Fibroblast of mammary gland (primary cell): ENCODE measurements around the gene GALR2.
A peak's percentile ranks its signal among the peaks of the same experiment; 100 is the strongest.
"Not testable (repeated sequence)": the region's sequence is repeated elsewhere in the genome, so short reads cannot be mapped to it uniquely, and the experiment has no call there.

Experiments used
- DNase-seq: peaks from one replicate; pipeline ENCODE4 v3.0.0-alpha.2; 2010; ENCODE audit warnings: low read depth
- H3K4me3 ChIP-seq: 2 replicates; pipeline ENCODE4 v1.5.1; 2011; ENCODE audit warnings: low read depth, mild to moderate bottlenecking, low read length, moderate library complexity; ENCODE audit not compliant: control insufficient read depth
- CTCF ChIP-seq: conservative IDR thresholded peaks from 2 replicates; pipeline ENCODE4 v1.5.1; 2011; ENCODE audit warnings: low read depth, low read length, inconsistent platforms; ENCODE audit not compliant: control insufficient read depth, insufficient read depth

The GALR2 gene

GRCh38 chr17:76051561-76051960 lies 23.0 kb upstream of the GALR2 start:
- DNase-seq: no peak
- H3K4me3 ChIP-seq: no peak overlapping the region
- TF ChIP-seq CTCF: no peak

GRCh38 chr17:76053246-76054111 lies 21.1 kb upstream of the GALR2 start:
- TF ChIP-seq CTCF: no peak
- peak; percentile 91 for DNase-seq

GRCh38 chr17:76054112-76054476 lies 20.5 kb upstream of the GALR2 start:
- peak; percentile 87 for DNase-seq
- H3K4me3 ChIP-seq: no peak overlapping the region
- TF ChIP-seq CTCF: no peak

More at GRCh38 chr17:76053246-76054111, 21.1 kb upstream of the GALR2 start:
- no peak overlapping the region for H3K4me3 ChIP-seq

GRCh38 chr17:76056882-76057281 lies 17.7 kb upstream of the GALR2 start:
- DNase-seq: no peak
- H3K4me3 ChIP-seq: no peak overlapping the region
- no peak for TF ChIP-seq CTCF

- DNase-seq, H3K4me3 ChIP-seq: not testable (repeated sequence)
Observed at GRCh38 chr17:76058264-76058663, 16.3 kb upstream of the GALR2 start.

- no peak for DNase-seq
- H3K4me3 ChIP-seq: no peak overlapping the region
- TF ChIP-seq CTCF: no peak
Observed at GRCh38 chr17:76063875-76064546, 10.6 kb upstream of the GALR2 start.

- no peak for DNase-seq
- H3K4me3 ChIP-seq: no peak overlapping the region
- no peak for TF ChIP-seq CTCF
Observed at GRCh38 chr17:76065775-76066174, 8.8 kb upstream of the GALR2 start.
